ENCODE data around the gene TENT5C. TPM values are rescaled to one million over a fixed set of nuclear protein-coding genes. Genes with fewer than 3 reads are reported as not detected.

Gene TENT5C
- total RNA-seq, 2 donors from 2014 or later: 17.0 to 20.1 TPM

DNA sequence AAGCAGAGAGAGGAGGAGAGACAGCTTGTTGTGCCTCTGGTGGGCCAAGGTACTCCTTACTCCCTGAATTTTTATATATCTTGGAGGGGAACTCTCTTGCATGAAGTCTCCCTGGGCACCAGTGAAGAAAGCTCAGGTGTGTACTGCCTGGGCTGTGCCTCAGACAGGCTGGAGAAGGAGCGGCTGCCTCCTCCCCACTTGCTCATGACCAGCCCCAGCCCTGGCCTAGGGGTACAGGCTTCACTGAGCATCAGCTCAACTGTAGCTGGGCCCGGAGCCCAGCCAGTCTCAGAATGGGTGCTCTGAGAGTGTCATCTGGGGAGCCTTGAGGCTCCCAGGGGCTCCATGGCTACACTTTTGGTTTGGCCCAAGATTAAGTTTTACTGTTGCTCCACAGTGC lies 44.8 kb upstream of the TENT5C start:
- Histone ChIP-seq H3K27ac (no peak overlapping the region), H3K4me3 (no peak overlapping the region), H3K9me3 (no peaks in the 10 kb centered on the region), H3K36me3 (no peaks in the 10 kb centered on the region), H3K4me1 (no peaks in the 10 kb centered on the region), H3K27me3 (no peaks in the 10 kb centered on the region)
- DNase-seq (ENCODE audit: low spot score): peak; percentile 44
- TF ChIP-seq, protein P1, sequence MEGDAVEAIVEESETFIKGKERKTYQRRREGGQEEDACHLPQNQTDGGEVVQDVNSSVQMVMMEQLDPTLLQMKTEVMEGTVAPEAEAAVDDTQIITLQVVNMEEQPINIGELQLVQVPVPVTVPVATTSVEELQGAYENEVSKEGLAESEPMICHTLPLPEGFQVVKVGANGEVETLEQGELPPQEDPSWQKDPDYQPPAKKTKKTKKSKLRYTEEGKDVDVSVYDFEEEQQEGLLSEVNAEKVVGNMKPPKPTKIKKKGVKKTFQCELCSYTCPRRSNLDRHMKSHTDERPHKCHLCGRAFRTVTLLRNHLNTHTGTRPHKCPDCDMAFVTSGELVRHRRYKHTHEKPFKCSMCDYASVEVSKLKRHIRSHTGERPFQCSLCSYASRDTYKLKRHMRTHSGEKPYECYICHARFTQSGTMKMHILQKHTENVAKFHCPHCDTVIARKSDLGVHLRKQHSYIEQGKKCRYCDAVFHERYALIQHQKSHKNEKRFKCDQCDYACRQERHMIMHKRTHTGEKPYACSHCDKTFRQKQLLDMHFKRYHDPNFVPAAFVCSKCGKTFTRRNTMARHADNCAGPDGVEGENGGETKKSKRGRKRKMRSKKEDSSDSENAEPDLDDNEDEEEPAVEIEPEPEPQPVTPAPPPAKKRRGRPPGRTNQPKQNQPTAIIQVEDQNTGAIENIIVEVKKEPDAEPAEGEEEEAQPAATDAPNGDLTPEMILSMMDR (IDR thresholded peaks at IDR 0.05): no peak

GRCh38 chr1:117561551-117561950 lies 44.3 kb upstream of the TENT5C start:
- Histone ChIP-seq H3K27me3 (no peaks in the 10 kb centered on the region), H3K36me3 (no peaks in the 10 kb centered on the region), H3K4me3 (no peak overlapping the region), H3K4me1 (no peaks in the 10 kb centered on the region), H3K27ac (no peak overlapping the region), H3K9me3 (no peaks in the 10 kb centered on the region)
- TF ChIP-seq, protein P1 (IDR thresholded peaks at IDR 0.05): no peak
- peak; percentile 32 for DNase-seq (ENCODE audit: low spot score)

DNA sequence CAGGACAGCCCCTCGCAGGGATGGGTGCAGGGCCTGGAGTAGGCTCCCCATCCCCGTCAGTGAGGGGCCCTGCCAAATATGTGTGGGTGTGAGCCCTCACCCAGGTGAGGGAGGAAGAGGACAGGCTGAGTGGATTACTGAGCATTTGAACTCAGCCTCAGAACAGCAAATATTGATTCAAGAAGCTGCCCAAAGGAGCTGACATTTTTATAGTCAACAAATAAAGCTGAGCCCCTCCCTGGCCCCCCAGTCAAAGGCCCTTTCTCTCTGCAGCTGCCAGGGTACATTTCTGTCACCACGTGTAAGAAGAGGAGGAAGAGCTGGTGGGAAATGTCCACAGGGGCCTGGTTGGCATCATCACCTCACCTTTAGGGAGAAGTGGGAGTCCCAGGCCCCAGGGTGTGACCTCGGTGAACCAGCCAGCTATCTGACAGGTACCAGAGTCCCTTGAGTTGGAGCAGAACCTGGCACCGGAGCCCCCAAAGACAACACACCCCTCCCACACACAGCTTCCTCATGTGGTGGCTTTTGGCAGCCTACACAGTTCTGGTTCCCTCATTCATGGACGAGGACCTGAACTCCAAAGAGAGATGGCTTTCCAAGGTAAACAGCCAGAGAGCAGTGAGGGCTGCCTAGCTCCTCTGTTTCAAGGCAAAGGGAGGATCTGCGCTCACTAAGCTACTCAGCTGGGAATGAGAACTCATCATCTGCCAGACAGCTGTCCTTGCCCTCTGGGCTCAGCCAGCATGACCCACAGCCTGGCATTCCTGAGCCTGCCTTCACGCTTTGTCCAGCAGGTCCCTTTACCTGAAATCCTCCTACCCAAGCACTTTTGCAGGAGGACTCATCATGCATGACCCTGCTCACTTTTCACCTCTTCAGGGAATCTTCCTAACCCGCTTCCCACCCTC lies 43.0 kb upstream of the TENT5C start:
- no peak overlapping the region for H3K27ac ChIP-seq
- no peaks in the 10 kb centered on the region for H3K27me3 ChIP-seq
- TF ChIP-seq, protein P1 (IDR thresholded peaks at IDR 0.05): no peak
- DNase-seq (ENCODE audit: low spot score): peak; percentile 54
- no peaks in the 10 kb centered on the region for H3K36me3 ChIP-seq
- no peaks in the 10 kb centered on the region for H3K4me1 ChIP-seq
- H3K9me3 ChIP-seq: no peaks in the 10 kb centered on the region
- no peak overlapping the region for H3K4me3 ChIP-seq

DNA sequence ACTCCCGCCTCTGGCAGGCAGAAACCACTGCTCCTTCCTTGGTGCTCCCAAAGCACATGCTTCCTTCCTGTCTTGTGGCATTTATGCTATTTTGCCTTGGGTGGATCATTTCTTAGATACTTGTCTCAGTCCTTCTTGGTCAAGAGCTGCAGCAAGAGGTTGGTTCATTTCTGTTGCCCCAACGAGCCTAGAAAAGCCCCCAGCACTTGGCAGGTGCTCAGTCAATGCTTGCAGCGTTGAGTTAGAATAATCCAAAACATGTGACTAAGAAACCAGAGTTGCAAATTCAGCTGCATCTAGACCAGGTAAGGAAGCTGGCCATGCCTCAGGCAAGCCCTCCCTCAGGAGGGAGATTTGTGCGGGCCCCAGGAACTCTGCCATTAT lies 42.4 kb upstream of the TENT5C start:
- Histone ChIP-seq H3K9me3 (no peaks in the 10 kb centered on the region), H3K4me1 (no peaks in the 10 kb centered on the region), H3K27me3 (no peaks in the 10 kb centered on the region), H3K36me3 (no peaks in the 10 kb centered on the region), H3K4me3 (no peak overlapping the region), H3K27ac (no peak overlapping the region)
- no peak for DNase-seq (ENCODE audit: low spot score)
- TF ChIP-seq, protein P1 (IDR thresholded peaks at IDR 0.05): no peak

DNA sequence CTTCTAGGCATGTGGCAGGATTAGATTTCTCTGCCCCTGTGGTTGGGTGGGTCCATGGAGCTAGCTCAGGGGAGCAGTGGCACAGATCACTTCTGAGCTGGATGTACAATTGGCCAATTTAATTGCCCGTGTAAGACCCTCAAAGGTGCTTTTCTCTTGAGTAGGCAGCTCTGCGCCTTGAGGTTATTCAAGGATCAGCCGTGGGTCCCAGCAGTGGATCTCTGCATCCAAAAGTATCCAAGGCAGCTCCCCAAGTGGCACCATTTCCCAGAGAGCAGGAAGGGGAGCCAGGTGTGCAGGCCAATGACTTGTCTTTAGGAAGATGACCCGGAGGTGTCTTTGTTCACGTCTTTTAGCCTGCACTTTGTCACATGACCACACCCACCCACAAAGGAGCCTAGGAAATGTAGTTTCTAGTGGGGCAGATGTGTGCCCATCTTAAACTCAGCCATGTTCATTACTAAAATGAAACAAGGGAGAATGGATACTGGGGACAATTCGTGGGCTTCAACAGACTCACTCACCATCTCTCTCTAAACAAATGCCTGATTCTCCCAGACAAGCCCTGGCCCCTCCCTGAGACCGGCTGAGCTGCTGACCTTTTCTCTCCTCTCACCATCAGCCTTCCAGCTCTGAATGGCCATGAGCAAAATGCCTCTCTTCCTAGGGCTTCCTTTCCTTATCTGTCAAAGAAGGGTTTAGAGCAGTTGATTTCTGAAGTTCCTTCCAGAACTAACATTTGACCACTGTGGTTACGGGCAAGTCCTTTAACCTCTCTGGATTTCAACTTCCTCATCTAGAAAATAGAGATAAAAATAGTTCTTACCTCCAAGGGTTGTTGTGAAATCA lies 41.4 kb upstream of the TENT5C start:
- Histone ChIP-seq H3K27ac (no peak overlapping the region), H3K27me3 (no peaks in the 10 kb centered on the region), H3K36me3 (no peaks in the 10 kb centered on the region), H3K4me1 (no peaks in the 10 kb centered on the region), H3K4me3 (no peak overlapping the region), H3K9me3 (no peaks in the 10 kb centered on the region)
- TF ChIP-seq, protein P1 (IDR thresholded peaks at IDR 0.05): no peak
- peak; percentile 28 for DNase-seq (ENCODE audit: low spot score)

All from right atrium auricular region (tissue), 2 donors.